Measurements from ENCODE around the gene USP44. TPM values are rescaled to one million over a fixed set of nuclear protein-coding genes. Genes with fewer than 3 reads are reported as not detected.

The USP44 gene
- polyA plus RNA-seq, 1 donor from 2014 or later, result 3.7 TPM

DNA sequence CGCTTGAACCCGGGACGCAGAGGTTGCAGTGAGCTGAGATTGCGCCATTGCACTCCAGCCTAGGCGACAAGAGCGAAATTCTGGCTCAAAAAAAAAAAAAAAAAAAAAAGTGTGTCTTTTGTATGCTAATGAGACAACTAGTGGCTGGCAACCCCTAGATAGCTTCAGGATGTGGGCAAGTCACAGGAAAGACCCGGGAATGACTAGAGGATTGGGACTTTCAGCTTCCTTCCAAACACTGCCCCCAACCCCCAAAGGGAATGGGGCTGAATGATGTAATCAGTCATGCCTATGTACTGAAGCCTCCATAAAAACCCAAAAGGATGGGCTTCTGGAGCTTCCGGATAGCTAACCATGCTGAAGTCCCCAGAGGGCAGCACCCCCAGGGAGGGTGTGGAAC, 28.6 kb downstream of the USP44 start:
- Histone ChIP-seq H3K9ac (ENCODE audit: low read length) (no peak overlapping the region), H3K79me2 (replicated peaks; ENCODE audit: insufficient read depth, low read length) (no peaks in the 10 kb centered on the region), H2AFZ (ENCODE audit: low read depth, low read length) (no peak overlapping the region), H3K36me3 (ENCODE audit: insufficient read depth, low read length) (no peaks in the 10 kb centered on the region), H3K4me3 (ENCODE audit: low read length) (no peak overlapping the region), H3K27ac (ENCODE audit: low read length) (no peak overlapping the region), H3F3A (ENCODE audit: insufficient read depth, low read length, poor library complexity, severe bottlenecking) (no peaks in the 10 kb centered on the region), H3K27me3 (ENCODE audit: insufficient read depth, low read depth, low read length) (no peaks in the 10 kb centered on the region), H3K9me3 (ENCODE audit: low read length) (no peaks in the 10 kb centered on the region), H3K9me2 (ENCODE audit: insufficient read depth, low read length) (no peaks in the 10 kb centered on the region), H3K4me2 (ENCODE audit: low read length) (no peak overlapping the region), H4K20me1 (ENCODE audit: insufficient read depth) (no peaks in the 10 kb centered on the region)
- TF ChIP-seq POLR2AphosphoS5 (IDR thresholded peaks at IDR 0.05) (no peak), RAD21 (conservative IDR thresholded peaks at IDR 0.05) (no peak), SMC3 (conservative IDR thresholded peaks at IDR 0.05; ENCODE audit: poor library complexity) (no peak), EZH2 (IDR thresholded peaks at IDR 0.05; ENCODE audit: borderline replicate concordance, insufficient read depth, low read length, poor library complexity, severe bottlenecking) (no peak), MXI1 (conservative IDR thresholded peaks at IDR 0.05; ENCODE audit: poor library complexity, severe bottlenecking) (no peak)
- TF ChIP-seq, protein P1, sequence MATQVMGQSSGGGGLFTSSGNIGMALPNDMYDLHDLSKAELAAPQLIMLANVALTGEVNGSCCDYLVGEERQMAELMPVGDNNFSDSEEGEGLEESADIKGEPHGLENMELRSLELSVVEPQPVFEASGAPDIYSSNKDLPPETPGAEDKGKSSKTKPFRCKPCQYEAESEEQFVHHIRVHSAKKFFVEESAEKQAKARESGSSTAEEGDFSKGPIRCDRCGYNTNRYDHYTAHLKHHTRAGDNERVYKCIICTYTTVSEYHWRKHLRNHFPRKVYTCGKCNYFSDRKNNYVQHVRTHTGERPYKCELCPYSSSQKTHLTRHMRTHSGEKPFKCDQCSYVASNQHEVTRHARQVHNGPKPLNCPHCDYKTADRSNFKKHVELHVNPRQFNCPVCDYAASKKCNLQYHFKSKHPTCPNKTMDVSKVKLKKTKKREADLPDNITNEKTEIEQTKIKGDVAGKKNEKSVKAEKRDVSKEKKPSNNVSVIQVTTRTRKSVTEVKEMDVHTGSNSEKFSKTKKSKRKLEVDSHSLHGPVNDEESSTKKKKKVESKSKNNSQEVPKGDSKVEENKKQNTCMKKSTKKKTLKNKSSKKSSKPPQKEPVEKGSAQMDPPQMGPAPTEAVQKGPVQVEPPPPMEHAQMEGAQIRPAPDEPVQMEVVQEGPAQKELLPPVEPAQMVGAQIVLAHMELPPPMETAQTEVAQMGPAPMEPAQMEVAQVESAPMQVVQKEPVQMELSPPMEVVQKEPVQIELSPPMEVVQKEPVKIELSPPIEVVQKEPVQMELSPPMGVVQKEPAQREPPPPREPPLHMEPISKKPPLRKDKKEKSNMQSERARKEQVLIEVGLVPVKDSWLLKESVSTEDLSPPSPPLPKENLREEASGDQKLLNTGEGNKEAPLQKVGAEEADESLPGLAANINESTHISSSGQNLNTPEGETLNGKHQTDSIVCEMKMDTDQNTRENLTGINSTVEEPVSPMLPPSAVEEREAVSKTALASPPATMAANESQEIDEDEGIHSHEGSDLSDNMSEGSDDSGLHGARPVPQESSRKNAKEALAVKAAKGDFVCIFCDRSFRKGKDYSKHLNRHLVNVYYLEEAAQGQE (IDR thresholded peaks at IDR 0.05; ENCODE audit: borderline replicate concordance), result no peak

DNA sequence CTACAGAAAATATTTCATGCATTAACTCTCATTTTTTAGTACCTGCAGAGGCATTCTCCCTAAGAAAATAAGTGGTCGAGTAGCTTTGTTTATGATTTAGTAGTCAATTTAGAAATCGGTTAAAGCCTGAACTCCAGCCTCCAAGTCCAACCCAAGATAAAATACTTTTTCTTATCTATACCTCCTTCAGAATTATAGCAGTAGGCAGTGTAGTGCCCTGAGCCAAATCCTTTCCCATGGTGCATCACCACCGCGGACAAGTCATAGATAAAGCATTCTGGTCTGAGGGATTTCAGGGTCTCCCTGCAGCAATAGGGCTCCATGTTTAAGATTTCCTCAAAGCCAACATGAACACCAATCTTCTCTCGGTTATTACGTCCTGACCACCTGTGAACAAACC, 30.5 kb downstream of the USP44 start:
- Histone ChIP-seq H3K27me3 (ENCODE audit: insufficient read depth, low read depth, low read length) (no peaks in the 10 kb centered on the region), H3F3A (ENCODE audit: insufficient read depth, low read length, poor library complexity, severe bottlenecking) (no peaks in the 10 kb centered on the region), H3K27ac (ENCODE audit: low read length) (no peak overlapping the region), H2AFZ (ENCODE audit: low read depth, low read length) (no peak overlapping the region), H3K9ac (ENCODE audit: low read length) (no peak overlapping the region), H3K36me3 (ENCODE audit: insufficient read depth, low read length) (no peaks in the 10 kb centered on the region), H4K20me1 (ENCODE audit: insufficient read depth) (no peaks in the 10 kb centered on the region), H3K9me2 (ENCODE audit: insufficient read depth, low read length) (no peaks in the 10 kb centered on the region), H3K4me3 (ENCODE audit: low read length) (no peak overlapping the region), H3K79me2 (replicated peaks; ENCODE audit: insufficient read depth, low read length) (no peaks in the 10 kb centered on the region), H3K9me3 (ENCODE audit: low read length) (no peaks in the 10 kb centered on the region), H3K4me2 (ENCODE audit: low read length) (no peak overlapping the region)
- TF ChIP-seq TAF1 (IDR thresholded peaks at IDR 0.05; ENCODE audit: low read depth), result no peak
- no peak for TF ChIP-seq POLR2AphosphoS5 (IDR thresholded peaks at IDR 0.05)
- no peak for TF ChIP-seq SMC3 (conservative IDR thresholded peaks at IDR 0.05; ENCODE audit: poor library complexity)
- no peak for TF ChIP-seq RAD21 (conservative IDR thresholded peaks at IDR 0.05)
- TF ChIP-seq, protein P2, sequence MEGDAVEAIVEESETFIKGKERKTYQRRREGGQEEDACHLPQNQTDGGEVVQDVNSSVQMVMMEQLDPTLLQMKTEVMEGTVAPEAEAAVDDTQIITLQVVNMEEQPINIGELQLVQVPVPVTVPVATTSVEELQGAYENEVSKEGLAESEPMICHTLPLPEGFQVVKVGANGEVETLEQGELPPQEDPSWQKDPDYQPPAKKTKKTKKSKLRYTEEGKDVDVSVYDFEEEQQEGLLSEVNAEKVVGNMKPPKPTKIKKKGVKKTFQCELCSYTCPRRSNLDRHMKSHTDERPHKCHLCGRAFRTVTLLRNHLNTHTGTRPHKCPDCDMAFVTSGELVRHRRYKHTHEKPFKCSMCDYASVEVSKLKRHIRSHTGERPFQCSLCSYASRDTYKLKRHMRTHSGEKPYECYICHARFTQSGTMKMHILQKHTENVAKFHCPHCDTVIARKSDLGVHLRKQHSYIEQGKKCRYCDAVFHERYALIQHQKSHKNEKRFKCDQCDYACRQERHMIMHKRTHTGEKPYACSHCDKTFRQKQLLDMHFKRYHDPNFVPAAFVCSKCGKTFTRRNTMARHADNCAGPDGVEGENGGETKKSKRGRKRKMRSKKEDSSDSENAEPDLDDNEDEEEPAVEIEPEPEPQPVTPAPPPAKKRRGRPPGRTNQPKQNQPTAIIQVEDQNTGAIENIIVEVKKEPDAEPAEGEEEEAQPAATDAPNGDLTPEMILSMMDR (IDR thresholded peaks at IDR 0.05; ENCODE audit: poor library complexity, severe bottlenecking), result no peak
- no peak for TF ChIP-seq EZH2 (IDR thresholded peaks at IDR 0.05; ENCODE audit: borderline replicate concordance, insufficient read depth, low read length, poor library complexity, severe bottlenecking)
- TF ChIP-seq, protein P1 (IDR thresholded peaks at IDR 0.05; ENCODE audit: borderline replicate concordance), result no peak

Data from neural cell (in vitro differentiated cells).